HS-5 (cell line): ENCODE results near the gene KRTAP4-11.
"Not testable (repeated sequence)": the region's sequence is repeated elsewhere in the genome, so short reads cannot be mapped to it uniquely, and the experiment has no call there.

Experiments used
- DNase-seq: peaks from one replicate; pipeline ENCODE4 v3.0.0-alpha.2; 2012; ENCODE audit warnings: low read depth

KRTAP4-11 gene

DNA sequence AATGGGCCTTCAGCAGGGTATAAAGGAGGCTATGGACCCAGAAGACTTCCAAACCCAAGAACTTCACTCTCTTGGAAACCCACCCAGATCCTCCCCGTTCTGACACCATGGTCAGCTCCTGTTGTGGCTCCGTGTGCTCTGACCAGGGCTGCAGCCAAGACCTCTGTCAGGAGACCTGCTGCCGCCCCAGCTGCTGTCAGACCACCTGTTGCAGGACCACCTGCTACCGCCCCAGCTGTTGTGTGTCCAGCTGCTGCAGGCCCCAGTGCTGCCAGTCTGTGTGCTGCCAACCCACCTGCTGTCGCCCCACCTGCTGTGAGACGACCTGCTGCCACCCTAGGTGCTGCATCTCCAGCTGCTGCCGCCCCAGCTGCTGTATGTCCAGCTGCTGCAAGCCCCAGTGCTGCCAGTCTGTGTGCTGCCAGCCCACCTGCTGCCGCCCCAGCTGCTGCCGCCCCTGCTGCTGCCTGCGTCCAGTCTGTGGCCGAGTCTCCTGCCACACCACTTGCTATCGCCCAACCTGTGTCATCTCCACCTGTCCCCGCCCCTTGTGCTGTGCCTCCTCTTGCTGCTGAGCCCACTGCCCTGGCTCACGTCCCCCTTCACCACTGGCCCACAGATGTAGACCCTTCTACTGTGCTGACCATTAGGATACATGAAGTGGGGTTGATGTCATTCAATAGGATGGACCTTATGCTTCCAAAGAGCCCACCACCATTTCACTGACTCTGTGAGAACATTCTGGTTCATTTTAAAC, 33.9 kb downstream of the KRTAP4-11 start, which contains the start of gene KRTAP4-7:
Gene KRTAP4-7 (plus strand): TSS at position 51 of the 757 bp plus-strand sequence. CDS start 57 bp downstream, at position 108.
- DNase-seq = not testable (repeated sequence)

DNA sequence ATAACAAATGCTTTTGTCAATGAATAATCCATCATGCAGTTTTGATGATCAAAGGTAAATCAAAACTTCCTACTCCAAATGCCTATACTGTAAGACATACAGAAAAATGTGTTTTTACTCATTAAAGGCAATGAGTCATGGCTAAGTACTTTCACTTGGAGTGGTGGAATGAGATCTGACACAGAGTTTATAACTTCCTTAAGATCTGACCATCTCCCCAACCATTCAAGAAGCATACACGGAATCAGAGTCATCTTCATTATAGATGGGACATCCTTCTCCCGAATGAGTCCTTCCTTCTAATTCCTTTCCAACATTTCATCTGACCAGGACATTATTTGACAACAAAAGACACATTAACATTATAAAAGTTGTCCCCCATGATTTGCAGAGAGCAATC, 34.7 kb downstream of the KRTAP4-11 start:
- DNase-seq = not testable (repeated sequence)

DNA sequence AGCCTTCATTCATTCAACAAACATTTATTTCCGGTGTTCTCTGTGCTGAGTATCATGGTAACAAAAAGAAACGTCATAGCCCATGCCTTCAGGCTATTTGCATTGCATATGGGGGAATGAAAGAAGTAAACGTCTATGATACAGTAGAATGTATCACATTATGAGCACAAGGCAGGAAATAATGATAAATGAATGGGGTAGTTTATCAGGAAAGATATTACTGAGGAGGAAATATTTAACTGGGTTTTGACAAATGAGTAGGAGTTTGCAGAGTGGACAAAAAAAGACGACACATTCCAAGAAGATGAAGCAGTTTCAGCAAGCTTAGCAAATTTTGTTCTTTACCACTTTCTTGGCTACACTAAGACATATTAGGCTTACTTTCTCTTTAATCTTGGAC, 35.5 kb downstream of the KRTAP4-11 start:
- DNase-seq = no peak

DNA sequence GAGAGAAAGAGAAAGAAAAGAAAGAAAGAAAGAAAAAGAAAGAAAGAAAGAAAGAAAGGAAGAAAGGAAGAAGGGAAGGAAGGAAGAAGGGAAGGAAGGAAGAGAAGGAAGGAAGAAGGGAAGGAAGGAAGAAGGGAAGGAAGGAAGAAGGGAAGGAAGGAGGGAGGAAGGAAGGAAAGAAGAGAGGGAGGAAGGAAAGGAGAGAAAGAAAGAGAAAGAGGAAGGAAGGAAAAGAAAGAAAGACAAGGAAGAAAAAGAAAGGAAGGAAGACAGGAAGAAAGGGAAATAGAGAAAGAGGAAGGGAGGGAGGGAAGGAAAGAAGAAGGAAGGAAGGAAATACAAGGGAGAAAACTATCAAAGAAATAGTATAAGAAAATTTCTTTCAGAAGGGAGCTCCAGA, 41.4 kb downstream of the KRTAP4-11 start:
- no peak for DNase-seq

DNA sequence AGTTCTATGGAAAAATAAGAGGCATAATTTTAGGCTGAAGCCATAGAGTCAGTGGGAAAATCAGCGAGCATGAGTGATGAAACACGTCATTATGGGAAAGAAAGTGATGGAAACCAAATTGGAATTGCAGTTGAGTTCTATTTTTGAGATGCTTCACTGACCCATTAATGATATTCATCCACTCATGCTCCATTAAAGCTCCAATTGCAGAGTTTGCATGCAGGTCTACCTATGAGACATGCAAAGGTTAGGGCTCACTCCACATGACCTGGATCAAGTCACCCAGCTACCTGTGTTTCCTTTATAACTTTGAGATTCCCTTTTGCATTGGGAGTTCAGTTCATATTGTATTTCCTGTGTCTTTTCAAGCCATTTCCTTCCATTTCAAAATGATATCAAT, 44.5 kb downstream of the KRTAP4-11 start:
- DNase-seq = no peak

DNA sequence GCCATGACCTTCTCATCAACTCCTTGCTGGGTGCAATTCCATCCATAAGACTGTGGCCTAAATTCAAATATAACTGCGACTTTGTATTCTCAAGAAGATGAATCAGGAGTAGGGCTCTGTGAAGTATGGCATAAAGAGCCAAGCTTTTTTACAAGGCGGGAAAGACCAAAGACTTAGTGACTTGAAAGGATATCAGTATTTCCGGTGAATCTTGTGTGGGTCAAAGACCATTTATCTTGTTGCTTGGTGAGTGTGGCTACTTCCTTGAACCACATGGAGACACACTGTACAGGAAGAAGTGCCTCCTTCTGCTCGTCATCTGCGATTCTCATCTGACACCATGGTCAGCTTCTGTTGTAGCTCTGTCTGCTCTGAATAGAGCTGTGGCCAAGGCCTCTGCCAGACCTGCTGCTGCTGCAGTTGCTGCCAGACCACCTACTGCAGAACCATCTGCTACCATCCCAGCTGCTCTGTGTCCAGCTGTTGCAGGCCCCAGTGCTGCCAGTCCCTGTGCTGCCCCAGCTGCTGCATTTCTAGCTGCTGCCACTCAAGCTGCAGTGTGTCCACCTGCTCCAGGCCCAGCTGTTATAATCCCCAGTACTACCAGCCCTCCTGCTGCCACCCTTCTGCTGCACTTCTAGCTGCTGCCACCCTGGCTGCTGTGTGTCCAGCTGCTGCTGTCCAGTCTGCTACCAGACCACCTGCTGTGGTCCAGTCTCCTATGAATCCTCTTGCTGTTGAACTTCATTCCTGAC, 46.4 kb downstream of the KRTAP4-11 start:
- DNase-seq = no peak

DNA sequence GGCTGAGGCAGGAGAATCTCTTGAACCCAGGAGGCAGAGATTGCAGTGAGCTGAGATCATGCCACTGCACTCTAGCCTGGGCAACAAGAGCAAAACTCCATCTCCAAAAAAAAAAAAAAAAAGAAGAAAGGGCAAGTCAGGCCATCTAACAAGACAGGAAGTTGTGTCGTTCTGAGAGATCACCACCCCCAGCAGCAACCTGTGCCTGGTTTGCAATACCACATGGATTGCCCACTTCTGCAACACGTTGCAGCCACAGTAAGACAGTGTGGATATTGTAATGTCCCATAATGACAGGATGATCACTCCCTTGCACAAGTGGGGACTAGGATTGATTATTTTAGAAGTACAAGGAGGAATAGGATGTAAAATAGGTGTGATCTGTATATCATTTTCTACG, 49.1 kb downstream of the KRTAP4-11 start:
- DNase-seq = no peak

DNA sequence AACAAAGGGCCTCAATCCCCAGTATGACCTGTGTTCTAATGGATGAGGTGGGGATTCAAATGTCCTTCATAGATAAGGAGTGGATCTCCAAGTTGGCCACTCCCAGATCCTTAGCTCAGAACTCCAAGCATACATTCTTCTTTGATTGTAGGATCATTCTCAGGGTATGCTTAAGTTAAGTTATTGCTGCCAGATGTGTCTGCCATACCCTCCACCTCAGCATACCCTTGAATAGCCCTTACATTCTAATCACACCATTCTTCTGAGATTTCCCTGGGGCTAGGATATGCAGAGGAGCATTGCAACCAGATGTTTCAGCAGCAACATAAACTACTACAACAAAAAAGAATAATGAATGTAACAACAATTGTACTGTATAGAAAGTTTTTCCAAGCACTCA, 50.9 kb downstream of the KRTAP4-11 start:
- DNase-seq = no peak
